Lower lobe of right lung (tissue), 2 donors: Measurements from ENCODE around the gene TOMM20. TPM values are rescaled to one million over a fixed set of nuclear protein-coding genes. Genes with fewer than 3 reads are reported as not detected.

ENCODE experiments used
- ATAC-seq, 2 donors: fragments of 200-7000 bp; cut with Tn5 transposase; one replicate each; pipeline ENCODE4 v1.9.1; 2020 to 2022; ENCODE audit warnings: mild to moderate bottlenecking in 2 of 2, moderate library complexity in 2 of 2
- DNase-seq: peaks from one replicate; pipeline ENCODE4 v3.0.0-alpha.2; 2020
- H3K27ac ChIP-seq: fragments of 200-600 bp; one replicate; pipeline ENCODE4 v1.8.0; 2022
- H3K27me3 ChIP-seq: fragments of 200-600 bp; one replicate; pipeline ENCODE4 v1.8.0; 2022; ENCODE audit warnings: low read depth
- H3K36me3 ChIP-seq: fragments of 200-600 bp; one replicate; pipeline ENCODE4 v1.8.0; 2022; ENCODE audit warnings: mild to moderate bottlenecking
- H3K4me1 ChIP-seq: fragments of 200-600 bp; one replicate; pipeline ENCODE4 v1.8.0; 2022
- H3K4me3 ChIP-seq: fragments of 200-600 bp; one replicate; pipeline ENCODE4 v1.8.0; 2022; ENCODE audit warnings: mild to moderate bottlenecking
- H3K9me3 ChIP-seq: fragments of 200-600 bp; one replicate; pipeline ENCODE4 v1.8.0; 2022
- CTCF ChIP-seq: fragments of 200-600 bp; IDR thresholded peaks from one replicate; pipeline ENCODE4 v1.8.0; 2022; ENCODE audit warnings: antibody characterized with exemption, mild to moderate bottlenecking
- intact Hi-C: fragments of 100-400 bp; cut with DNase I; formaldehyde crosslinking; loops from one replicate; pipeline ENCODE4 v1.11.0; 2022
- total RNA-seq: library from RNA; stranded (reverse); fragmentation: NEBNext Ultra II Directional; extraction: Animal tissue kit (Norgen Biotek cat#: 25700); gene quantifications from one replicate; pipeline ENCODE4 v1.2.1, GENCODE V29; 2021
- donor health status: DM: no; HTN: yes; CAD: no; lungs with severe emphysema.

Gene TOMM20
- total RNA-seq, 1 donor from 2014 or later: 88.4 TPM

- ATAC-seq (no peak), DNase-seq (no peak)
- intact Hi-C loops: no loop called here
Observed at GRCh38 chr1:235133086-235133485, 4.4 kb upstream of the TOMM20 start.

GRCh38 chr1:235131961-235132360 lies 3.3 kb upstream of the TOMM20 start:
- no peak for TF ChIP-seq CTCF
- H3K27ac ChIP-seq: no peak overlapping the region
- no peak overlapping the region for H3K4me3 ChIP-seq
- no peaks in the 10 kb centered on the region for H3K9me3 ChIP-seq
- H3K27me3 ChIP-seq: no peaks in the 10 kb centered on the region
- no peak for ATAC-seq
- intact Hi-C loops: no loop called here
- H3K4me1 ChIP-seq: peaks cover 13% of the 10 kb centered on the region
- peaks cover 49% of the 10 kb centered on the region for H3K36me3 ChIP-seq
- DNase-seq: no peak

More at GRCh38 chr1:235133086-235133485, 4.4 kb upstream of the TOMM20 start:
- no peak for TF ChIP-seq CTCF
- Histone ChIP-seq H3K4me1 (peaks cover 5% of the 10 kb centered on the region), H3K27me3 (no peaks in the 10 kb centered on the region), H3K27ac (no peak overlapping the region), H3K36me3 (peaks cover 60% of the 10 kb centered on the region), H3K9me3 (no peaks in the 10 kb centered on the region), H3K4me3 (no peak overlapping the region)

DNA sequence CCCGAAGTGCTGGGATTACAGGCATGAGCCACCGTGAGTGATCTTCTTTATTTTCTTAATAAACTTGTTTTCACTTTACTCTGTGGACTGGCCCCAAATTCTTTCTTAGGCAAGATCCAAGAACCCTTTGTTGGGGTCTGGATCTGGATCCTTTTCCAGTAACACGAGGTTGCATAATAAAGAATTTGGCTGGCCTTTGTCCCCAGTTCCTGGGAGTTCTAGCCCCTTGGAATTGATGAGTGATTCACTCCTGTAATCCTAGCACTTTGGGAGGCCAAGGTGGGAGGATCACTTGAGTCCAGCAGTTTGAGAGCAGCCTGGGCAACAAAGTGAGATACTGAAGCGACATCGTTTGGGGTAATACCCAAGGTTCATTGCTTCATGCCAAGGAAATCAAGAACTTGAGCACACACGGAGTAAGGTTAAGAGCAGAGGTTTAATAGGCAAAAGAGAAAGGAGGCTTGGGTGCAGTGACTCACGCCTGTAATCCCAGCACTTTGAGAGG lies 2.2 kb upstream of the TOMM20 start:
- TF ChIP-seq CTCF: no peak
- peaks cover 25% of the 10 kb centered on the region for H3K4me1 ChIP-seq
- no peak overlapping the region for H3K27ac ChIP-seq
- peaks cover 39% of the 10 kb centered on the region for H3K36me3 ChIP-seq
- no peaks in the 10 kb centered on the region for H3K9me3 ChIP-seq
- ATAC-seq: no peak
- intact Hi-C loops: no loop called here
- no peak for DNase-seq
- H3K4me3 ChIP-seq: no peak overlapping the region
- no peaks in the 10 kb centered on the region for H3K27me3 ChIP-seq

- no peaks in the 10 kb centered on the region for H3K9me3 ChIP-seq
- H3K27ac ChIP-seq: no peak overlapping the region
- H3K4me3 ChIP-seq: no peak overlapping the region
- H3K27me3 ChIP-seq: no peaks in the 10 kb centered on the region
- intact Hi-C loops: no loop called here
- TF ChIP-seq CTCF: no peak
- peaks cover 33% of the 10 kb centered on the region for H3K36me3 ChIP-seq
- H3K4me1 ChIP-seq: peaks cover 30% of the 10 kb centered on the region
- ATAC-seq (no peak), DNase-seq (no peak)
Observed at GRCh38 chr1:235129774-235130570, 1.3 kb upstream of the TOMM20 start.

DNA sequence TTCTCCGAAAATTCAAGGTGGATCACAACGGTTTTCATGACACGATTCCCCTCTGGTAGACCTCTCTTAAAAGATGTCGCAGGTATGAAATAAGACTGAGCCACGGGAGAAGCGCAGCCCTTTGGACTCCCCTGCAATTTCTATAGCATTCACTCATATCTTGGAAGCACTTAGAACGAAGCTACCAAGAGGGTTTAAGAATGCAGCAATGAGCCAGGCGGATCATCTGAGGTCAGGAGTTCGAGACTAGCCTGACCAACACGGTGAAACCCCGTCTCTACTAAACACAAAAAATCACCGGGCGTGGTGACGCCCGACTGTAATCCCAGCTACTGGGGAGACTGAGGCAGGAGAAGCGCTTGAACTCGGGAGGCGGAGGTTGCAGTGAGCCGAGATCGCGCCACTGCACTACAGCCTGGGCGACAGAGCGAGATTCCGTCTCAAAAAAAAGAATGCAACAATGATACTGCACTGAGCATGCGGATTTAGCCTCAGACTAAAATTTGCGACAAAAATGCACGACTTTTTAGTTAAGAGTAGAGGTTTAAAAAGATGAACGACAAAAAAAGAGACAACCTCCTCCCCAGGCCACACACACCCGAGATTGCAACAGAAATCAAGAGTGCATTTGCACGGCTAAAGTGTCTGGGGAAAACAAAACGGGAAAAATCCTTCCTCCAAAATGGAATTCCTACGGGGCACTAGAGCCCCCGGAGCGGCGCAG lies 743 bp downstream of the TOMM20 start:
- no peak for DNase-seq
- Histone ChIP-seq H3K4me1 (peaks cover 38% of the 10 kb centered on the region), H3K9me3 (no peaks in the 10 kb centered on the region), H3K4me3 (peak overlapping the region; percentile 92), H3K27me3 (no peaks in the 10 kb centered on the region), H3K36me3 (peaks cover 19% of the 10 kb centered on the region), H3K27ac (peak overlapping the region; percentile 90)
- intact Hi-C loops: no loop called here
- no peak for TF ChIP-seq CTCF
- ATAC-seq: peak in 1 of 2 donors; percentile 29
